ENCODE data around the gene PPP1CB. TPM values are rescaled to one million over a fixed set of nuclear protein-coding genes. Genes with fewer than 3 reads are reported as not detected.

PPP1CB gene
- total RNA-seq, 1 donor from 2014 or later, result 176 TPM

DNA sequence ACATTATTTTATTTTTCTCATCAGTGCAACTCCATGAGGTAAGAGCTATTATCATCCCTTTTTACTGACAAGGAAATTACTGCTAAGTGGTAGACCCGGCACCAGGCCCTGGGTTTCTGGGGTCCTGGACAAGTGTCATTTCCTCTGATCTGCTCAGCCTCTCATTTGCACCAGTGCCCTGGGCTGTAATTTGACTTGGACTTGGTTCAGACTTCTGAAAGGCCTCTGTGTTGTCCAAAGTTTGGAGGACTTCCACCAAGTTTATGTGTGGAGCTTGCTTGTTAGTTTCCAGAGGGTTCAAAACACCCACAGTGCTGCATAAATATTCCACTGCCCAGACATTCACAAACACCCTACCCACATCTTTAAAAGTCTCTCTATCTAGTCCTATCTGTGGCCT is 44.0 kb upstream of the PPP1CB start:
- Mint-ChIP-seq H3K27me3 (ENCODE audit: low read depth) (no peaks in the 10 kb centered on the region), H3K4me3 (no peak overlapping the region)
- TF ChIP-seq, protein P1, sequence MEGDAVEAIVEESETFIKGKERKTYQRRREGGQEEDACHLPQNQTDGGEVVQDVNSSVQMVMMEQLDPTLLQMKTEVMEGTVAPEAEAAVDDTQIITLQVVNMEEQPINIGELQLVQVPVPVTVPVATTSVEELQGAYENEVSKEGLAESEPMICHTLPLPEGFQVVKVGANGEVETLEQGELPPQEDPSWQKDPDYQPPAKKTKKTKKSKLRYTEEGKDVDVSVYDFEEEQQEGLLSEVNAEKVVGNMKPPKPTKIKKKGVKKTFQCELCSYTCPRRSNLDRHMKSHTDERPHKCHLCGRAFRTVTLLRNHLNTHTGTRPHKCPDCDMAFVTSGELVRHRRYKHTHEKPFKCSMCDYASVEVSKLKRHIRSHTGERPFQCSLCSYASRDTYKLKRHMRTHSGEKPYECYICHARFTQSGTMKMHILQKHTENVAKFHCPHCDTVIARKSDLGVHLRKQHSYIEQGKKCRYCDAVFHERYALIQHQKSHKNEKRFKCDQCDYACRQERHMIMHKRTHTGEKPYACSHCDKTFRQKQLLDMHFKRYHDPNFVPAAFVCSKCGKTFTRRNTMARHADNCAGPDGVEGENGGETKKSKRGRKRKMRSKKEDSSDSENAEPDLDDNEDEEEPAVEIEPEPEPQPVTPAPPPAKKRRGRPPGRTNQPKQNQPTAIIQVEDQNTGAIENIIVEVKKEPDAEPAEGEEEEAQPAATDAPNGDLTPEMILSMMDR (conservative IDR thresholded peaks at IDR 0.05), result no peak

DNA sequence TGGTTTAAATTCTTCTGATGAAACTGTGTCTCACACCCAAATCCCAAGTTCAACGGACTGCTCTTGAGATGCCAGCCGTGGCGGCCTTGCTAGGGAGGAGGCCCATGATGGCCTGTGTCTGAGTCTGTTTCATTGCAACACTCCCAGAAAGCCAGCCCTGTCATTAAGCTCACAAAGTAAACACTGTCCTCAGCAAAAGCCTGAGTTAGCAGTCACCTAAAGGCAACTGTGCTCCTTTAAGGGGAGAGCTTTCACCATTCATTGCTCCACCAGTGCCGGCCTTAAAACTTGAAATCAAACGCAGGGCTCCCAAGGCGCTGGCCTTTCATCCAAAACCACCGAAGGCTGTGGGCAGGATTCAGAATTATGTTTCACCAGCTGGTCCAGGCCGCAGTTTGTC is 42.5 kb upstream of the PPP1CB start:
- H3K9me3 Mint-ChIP-seq, result peaks cover 11% of the 10 kb centered on the region
- H3K27ac Mint-ChIP-seq (ENCODE audit: unreplicated experiment), result no peak overlapping the region
- no peak overlapping the region for H3K4me3 Mint-ChIP-seq
- no peaks in the 10 kb centered on the region for H3K27me3 Mint-ChIP-seq (ENCODE audit: low read depth)
- H3K4me1 Mint-ChIP-seq, result peaks cover 3% of the 10 kb centered on the region
- TF ChIP-seq, protein P1 (conservative IDR thresholded peaks at IDR 0.05), result no peak
- H3K36me3 Mint-ChIP-seq (ENCODE audit: low read depth), result no peaks in the 10 kb centered on the region
- no peak for DNase-seq (ENCODE audit: low read depth, low spot score)

More for the DNA sequence above, 44.0 kb upstream of the PPP1CB start:
- no peaks in the 10 kb centered on the region for H3K36me3 Mint-ChIP-seq (ENCODE audit: low read depth)
- H3K27ac Mint-ChIP-seq (ENCODE audit: unreplicated experiment), result no peak overlapping the region
- DNase-seq (ENCODE audit: low read depth, low spot score), result no peak
- H3K4me1 Mint-ChIP-seq, result peaks cover 3% of the 10 kb centered on the region
- peaks cover 11% of the 10 kb centered on the region for H3K9me3 Mint-ChIP-seq

DNA sequence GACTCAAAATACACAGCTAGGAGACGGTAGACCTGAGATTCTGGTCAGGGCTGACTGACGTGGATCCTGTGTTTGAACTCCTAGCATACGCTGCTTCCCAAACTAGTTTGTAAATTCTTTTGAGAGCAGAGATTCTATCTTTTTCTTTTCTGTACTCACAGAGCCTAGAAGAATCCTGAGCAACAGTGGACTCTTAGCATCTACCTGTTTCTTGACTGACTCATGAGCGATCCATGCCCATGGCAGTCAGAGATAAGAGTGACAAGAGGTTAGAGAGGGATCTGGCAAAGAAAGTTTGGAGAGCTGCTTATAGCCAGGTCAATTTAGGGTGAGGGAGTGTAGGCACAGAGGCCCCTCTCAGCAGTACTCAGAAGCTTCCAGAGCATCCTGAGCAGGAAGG is 41.1 kb upstream of the PPP1CB start:
- H3K36me3 Mint-ChIP-seq (ENCODE audit: low read depth), result no peaks in the 10 kb centered on the region
- H3K4me3 Mint-ChIP-seq, result no peak overlapping the region
- TF ChIP-seq, protein P1 (conservative IDR thresholded peaks at IDR 0.05), result no peak
- H3K9me3 Mint-ChIP-seq, result peaks cover 8% of the 10 kb centered on the region
- no peak overlapping the region for H3K27ac Mint-ChIP-seq (ENCODE audit: unreplicated experiment)
- H3K27me3 Mint-ChIP-seq (ENCODE audit: low read depth), result no peaks in the 10 kb centered on the region
- no peak for DNase-seq (ENCODE audit: low read depth, low spot score)
- H3K4me1 Mint-ChIP-seq, result peaks cover 3% of the 10 kb centered on the region

DNA sequence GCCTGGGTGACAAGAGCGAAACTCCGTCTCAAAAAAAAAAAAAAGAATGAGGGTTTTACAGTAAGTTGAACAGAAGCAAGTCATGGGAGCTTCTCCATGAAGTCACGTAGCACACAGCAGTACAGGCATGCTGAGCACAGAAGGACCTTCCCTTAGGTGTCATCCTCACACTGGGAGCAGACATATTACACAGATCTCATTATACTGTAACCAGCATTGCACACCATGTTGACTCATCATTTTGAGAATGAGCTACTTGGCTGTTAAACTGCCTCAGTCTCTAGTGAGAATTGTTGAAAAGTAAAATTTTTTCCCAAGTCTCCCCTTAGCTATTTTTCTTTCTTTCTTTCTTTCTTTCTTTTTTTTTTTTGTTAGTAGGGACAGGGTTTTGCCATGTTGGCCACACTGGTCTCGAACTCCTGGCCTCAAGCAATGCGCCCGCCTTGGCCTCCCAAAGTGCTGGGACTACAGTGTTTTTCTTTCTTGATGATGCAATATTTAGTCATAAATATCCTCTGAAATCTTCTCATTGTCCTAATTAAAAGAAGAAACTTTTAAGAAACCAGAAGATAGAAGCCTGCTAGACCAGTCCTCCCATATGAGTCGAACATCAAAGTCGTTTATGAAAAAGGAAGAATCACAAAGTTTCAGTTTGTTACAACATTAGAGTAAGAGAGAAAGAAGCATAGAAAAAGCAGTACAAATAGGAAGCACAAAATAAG is 37.9 kb upstream of the PPP1CB start:
- TF ChIP-seq, protein P1 (conservative IDR thresholded peaks at IDR 0.05), result no peak
- H3K4me1 Mint-ChIP-seq, result peaks cover 19% of the 10 kb centered on the region
- no peaks in the 10 kb centered on the region for H3K36me3 Mint-ChIP-seq (ENCODE audit: low read depth)
- no peaks in the 10 kb centered on the region for H3K27me3 Mint-ChIP-seq (ENCODE audit: low read depth)
- DNase-seq (ENCODE audit: low read depth, low spot score), result no peak
- no peak overlapping the region for H3K4me3 Mint-ChIP-seq
- peaks cover 2% of the 10 kb centered on the region for H3K9me3 Mint-ChIP-seq
- no peak overlapping the region for H3K27ac Mint-ChIP-seq (ENCODE audit: unreplicated experiment)

DNA sequence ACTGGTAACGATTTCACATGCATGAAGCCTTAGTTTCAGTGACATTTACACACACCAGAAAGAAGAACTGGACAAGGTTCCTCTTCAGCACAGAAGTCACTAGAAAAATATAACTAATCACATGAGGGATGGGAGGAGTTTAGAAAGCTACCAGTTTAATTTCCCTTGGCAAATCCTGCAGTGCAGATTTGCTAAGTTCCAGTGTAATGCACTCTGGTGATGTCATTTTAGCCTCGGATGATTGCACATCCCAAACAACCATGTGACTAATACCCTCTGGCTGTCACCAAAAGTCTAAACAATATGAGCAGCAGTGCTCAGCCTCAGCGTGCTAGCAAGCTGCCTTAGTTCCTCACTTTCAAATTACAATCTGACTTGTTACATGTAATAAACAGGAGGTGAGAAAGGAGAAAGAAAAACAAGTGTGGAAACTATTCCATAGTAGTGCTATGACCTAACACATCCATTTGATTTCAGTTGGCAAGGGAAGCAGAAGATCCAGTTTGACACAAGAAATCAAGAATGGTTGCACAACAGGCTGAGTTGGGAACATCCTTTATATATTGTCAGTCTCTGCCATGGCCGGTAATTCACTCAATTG is 35.3 kb upstream of the PPP1CB start:
- H3K9me3 Mint-ChIP-seq, result peaks cover 5% of the 10 kb centered on the region
- peaks cover 19% of the 10 kb centered on the region for H3K4me1 Mint-ChIP-seq
- no peak for DNase-seq (ENCODE audit: low read depth, low spot score)
- H3K27me3 Mint-ChIP-seq (ENCODE audit: low read depth), result no peaks in the 10 kb centered on the region
- no peak overlapping the region for H3K4me3 Mint-ChIP-seq
- TF ChIP-seq, protein P1 (conservative IDR thresholded peaks at IDR 0.05), result no peak
- H3K36me3 Mint-ChIP-seq (ENCODE audit: low read depth), result no peaks in the 10 kb centered on the region
- H3K27ac Mint-ChIP-seq (ENCODE audit: unreplicated experiment), result peak overlapping the region; percentile 3

Measured in neural crest cell (in vitro differentiated cells).